CD1c-positive myeloid dendritic cell (primary cell): Measurements from ENCODE around the gene LRRC63.
"Not testable (repeated sequence)": the region's sequence is repeated elsewhere in the genome, so short reads cannot be mapped to it uniquely, and the experiment has no call there.

Experiments
- DNase-seq: peaks from one replicate; pipeline ENCODE4 v3.0.0-alpha.2; 2016; ENCODE audit errors: extremely low spot score

LRRC63 gene, protein sequence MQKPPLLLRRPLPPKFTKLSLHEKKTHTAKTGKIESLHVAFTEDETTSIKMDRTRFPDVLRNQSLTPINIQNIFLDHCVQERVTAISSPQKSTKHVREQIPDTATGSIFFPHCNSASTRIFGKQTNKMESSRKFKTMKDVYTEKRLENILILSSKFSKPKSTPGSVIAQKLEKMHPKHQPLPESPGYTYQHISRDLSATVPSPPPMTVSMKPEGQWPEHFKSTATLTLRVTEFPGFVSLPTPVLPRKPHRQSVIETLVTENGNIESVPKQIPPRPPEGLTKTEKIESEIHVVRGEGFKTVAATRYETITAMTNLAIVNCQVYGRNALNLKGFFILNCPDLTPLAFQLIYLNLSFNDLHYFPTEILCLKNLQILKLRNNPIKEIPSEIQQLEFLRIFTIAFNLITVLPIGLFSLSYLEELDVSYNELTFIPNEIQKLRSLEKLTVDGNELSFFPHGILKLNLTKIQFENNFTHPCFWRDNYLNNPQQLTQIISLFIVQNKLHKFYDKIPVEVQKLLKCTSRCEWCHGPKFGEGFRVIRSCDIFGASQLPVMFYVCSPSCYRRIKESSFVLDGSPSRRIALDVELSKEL

DNA sequence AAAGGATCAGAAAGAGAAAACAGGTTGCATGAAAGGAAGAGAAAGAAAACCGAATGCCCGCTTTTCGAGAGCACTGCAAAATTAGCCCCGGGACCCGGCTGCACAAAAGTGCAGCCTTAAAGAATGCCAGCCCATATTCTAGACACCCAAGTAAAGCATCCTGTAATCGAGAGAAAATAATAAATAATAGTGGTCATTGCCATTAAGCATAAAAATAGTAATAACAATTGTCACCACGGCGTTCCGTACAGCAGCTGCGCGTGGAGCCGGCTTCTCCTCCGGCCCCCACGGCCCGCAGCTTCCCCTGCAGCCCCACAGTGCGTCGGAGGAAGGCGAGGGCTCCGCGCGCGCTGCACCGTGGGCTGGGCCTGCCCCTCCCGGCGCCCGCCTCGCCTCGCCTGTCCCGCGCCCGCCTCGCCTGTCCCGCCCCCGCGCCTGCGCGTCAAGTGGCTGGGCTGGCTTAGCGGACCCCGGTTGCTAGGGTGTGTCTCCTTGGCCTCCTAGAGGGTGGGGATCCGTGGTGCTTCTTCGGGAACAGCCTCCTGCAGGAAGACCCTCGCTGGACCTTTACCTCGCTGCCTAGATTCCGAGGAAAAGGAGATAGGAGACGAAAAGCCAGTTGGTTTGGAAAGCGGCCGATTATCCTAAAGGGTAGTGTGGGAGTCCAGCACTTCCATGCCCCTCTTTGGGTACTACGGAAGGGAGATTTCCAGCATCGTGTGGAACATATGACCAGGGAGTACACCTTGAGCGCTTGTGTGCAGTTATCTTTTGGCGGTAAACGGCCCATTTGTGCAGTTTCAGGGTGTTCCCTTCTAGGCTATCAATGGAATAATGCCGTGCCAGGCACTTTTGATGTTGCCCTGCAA lies at the start of gene LRRC63:
TSS of gene LRRC63 (plus strand) at position 446 of the 869 bp plus-strand sequence. CDS start 1,107 bp downstream, outside the sequence.
- peak; percentile 86 for DNase-seq

DNA sequence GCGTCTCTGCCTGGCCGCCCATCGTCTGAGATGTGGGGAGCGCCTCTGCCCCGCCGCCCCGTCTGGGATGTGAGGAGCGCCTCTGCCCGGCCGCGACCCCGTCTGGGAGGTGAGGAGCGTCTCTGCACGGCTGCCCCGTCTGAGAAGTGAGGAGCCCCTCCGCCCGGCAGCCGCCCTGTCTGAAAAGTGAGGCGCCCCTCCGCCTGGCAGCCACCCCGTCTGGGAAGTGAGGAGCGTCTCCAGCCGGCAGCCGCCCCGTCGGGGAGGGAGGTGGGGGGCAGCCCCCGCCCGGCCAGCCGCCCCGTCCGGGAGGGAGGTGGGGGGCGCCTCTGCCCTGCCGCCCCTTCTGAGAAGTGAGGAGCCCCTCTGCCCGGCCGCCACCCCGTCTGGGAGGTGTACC lies 49.0 kb upstream of the LRRC63 start:
- not testable (repeated sequence) for DNase-seq

DNA sequence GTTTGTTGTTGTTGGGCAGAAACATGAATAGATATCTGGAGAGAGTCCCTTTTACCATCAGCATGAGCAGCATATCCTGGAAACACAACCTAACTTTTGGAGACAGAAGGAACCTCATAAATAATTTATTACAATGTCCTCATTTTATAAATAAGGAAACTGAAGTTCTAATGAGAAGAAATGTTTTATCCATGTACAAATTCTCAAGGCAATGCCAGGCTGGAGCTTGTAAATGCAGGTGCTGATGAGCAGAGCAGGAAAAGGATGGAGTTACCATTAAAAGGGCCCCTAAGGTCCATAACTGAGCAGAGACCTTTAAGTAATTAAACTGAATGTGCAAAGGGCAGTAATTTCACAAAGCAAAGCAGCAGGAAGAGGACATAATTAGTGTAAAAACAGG lies 47.1 kb upstream of the LRRC63 start:
- DNase-seq = no peak

DNA sequence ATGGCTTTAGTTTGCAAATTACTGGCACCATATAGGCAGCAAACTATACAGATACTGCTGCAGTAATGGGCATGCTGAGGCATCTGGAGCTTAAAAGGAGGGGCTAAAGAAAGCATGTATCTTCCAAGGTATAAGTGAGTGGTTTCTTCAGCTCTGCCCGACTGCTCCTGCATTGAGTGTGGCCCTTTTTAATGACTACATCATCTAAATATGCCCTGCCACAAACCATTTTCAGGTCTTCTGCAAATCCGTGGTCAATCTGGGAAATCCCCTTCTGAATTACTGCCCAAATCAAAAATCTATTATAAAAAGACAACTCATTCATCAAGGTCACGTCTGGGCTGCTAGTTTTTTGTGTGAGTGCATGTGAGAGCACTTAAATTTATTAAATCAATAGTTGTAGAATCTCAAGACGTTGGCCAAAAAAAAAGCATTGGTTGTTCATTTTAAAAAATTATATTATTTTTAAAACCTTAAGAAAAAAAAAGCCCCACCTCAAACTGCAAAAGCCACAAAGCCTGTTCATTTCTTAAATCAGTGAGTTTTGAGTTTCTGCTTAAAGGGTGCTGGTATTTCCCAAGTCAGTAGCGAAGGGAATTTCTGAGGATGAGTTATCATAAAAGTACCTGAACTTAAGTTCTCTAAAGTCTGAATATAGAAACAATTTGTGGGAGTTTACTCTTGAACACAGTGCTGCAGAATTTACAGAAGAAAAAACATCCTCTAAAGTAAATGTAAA lies 46.1 kb upstream of the LRRC63 start:
- DNase-seq = peak; percentile 50

DNA sequence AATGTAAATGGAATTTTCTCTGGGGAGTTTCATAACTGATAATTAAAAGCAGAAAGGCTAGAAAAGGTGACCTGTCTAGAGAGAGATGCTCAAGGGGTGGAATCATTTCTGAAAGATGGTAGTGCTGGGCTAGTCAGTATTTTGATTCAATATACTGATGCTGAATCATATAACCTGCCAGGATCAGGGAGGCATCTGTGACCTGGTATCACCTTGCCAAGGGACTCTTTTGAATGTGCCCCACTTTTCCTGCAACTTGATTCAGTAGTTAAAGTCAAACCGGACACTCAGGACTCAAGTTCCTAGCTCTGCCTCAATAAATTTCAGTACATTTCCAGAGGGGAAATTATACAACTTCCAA lies 45.5 kb upstream of the LRRC63 start:
- no peak for DNase-seq

DNA sequence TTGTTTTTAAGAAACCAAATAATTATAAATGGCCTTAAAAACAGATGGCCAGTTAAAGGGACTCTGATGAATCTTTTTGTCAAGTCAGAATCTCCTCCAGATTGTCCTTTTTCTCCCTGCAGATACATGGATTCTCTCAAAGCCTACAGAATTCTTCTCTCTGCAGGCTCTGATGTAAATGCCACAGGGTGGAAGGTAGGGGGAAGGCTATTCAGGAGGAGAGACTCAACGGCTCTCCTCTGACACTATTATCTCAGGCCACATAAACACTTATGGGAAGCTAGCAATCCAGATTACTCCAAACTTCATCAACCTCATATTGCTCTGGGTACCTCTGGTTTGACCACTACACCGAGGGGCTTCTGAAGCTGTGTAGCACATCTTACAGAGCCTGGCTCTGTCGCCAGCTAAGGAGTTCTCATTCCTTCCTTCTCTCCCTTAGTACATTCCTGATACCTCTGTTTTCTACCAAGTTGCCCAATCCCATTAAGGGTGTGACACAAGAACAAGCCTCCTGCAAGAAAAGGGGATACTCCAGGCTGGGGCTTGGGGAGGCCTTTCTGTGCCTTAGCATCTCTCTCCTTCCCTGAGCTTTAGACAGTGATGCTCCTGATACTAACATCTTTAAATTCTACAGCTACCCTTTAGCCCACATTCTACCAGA lies 44.6 kb upstream of the LRRC63 start:
- no peak for DNase-seq

DNA sequence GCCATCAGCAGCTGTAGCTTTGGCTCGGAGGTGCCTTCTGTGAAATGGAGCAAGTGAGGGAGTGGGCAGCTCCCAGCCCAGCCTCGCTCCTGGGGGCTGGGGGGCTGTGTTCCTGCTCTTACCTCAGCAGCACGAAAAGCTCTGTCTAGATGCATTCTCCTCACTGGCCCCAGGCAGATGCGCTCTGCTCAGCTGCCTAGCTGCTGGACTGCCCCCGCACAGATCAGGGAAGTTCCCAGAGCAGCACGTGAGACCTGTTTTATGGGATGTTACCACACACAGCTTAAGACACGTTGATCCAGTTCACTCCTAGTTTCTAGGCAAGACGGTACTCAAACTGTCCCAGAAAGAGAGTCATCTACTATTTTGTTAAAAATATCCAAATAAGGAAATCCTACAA lies 43.4 kb upstream of the LRRC63 start:
- peak; percentile 94 for DNase-seq

DNA sequence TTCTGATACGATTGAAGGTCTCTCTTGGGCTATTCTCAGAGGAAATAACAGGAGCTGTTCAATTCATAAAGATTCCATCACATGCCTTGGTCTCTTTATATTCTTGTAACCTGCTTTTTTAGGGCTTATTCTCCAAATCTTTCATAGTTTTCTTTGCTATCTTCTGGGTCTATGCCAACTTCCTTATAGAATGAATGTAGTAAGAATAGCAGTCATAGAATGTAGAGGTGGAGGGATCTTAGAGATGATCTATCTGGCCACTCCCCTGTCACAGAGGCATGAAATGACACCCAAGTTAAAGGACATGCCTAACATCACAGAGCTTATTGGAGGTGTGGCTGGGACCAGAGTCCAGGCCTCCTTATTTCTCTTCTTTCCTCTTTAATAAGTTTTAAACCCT lies 42.9 kb upstream of the LRRC63 start:
- DNase-seq = peak; percentile 72

DNA sequence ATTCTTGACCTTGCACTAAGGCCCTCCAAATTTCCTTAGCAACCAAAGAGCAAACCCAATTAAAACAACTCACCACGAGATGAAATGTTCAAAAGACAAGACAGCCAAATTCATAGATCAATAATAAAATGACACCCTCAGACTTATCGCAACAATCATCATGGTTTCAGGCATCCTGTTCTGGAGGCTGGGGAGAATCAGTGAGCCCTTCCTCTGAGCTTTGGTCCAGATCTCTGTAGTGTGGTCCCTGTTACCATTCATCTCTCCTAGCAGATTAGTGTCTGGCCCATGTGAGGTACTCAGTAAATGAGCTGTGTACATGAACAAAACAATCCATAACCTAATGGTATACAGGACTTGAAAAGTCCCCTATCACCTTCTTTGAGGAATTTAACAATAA lies 42.0 kb upstream of the LRRC63 start:
- DNase-seq = no peak

DNA sequence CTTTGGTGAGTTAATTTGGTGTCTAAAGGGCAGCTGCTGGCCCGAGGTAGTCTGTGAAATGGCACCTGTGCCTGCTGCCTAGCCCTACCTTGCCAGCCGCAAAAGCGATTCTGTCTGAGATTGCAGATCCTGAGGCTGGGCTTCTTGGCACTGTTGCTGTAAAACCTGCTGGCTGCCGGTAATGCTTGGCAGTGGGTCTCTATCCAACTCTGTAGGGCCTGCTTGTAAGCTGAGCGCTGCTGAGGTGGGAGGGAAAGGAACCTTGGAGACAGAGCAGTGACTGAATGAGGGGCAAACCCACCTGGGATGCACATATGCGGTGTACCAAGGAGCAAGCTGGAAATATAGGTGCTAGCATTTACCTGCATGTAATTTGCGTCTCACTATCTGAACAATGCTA lies 41.5 kb upstream of the LRRC63 start:
- DNase-seq = no peak

DNA sequence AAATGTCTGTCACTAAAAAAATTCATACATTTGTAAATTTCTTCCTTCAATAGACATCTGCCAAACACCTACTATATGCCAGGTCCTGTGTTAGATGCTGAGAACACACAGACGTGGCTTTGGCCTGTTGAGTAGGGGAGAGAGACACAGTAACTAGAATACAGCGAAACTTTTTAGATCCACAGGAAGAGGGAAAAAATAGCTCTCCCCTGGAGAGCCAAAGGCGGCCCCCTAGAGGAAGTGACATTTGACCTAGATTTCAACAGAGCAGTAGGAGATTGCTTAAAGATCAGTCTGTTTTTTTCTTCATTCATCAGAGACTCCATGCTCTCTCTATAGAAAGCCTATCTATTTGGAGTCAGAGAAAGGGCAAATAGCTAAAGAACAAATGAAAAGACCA lies 41.0 kb upstream of the LRRC63 start:
- peak; percentile 60 for DNase-seq

DNA sequence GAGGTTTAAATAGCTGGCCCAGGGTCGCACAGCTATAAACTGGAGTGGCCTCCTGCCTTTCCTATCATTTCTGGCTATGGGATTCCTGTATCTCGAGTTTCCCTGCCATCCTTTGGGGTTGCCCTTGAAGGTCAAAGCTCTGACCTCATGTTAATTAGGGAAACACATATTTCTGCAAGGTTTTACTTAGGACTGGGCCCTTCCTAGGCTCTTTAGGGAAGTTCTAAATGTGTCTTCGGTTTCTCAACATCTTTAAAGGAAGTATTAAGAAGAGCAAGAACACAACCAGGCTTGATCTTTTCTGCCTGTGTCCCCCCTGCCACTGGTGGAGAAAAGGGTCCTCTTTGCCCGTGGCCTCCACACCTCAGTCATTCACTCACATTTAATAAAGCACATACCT lies 40.5 kb upstream of the LRRC63 start:
- DNase-seq = peak; percentile 83

DNA sequence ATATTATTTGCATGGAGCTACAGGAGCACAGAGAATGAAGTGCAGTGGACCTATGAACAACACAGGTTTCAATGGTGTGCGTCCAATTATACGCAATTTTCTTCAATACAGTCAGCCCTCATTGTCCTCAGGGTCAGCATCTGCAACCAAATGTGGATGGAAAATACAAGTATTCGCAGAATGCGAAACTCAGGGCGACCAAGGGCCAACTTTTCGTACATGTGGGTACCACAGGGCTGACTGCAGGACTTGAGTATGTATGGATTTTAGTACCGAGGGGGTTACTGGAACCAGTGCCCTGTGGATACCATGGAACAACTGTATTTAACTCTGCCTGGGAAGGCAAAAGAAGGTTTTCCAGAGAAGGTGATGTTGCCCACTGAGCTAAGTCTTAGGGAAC lies 40.0 kb upstream of the LRRC63 start:
- DNase-seq = no peak

DNA sequence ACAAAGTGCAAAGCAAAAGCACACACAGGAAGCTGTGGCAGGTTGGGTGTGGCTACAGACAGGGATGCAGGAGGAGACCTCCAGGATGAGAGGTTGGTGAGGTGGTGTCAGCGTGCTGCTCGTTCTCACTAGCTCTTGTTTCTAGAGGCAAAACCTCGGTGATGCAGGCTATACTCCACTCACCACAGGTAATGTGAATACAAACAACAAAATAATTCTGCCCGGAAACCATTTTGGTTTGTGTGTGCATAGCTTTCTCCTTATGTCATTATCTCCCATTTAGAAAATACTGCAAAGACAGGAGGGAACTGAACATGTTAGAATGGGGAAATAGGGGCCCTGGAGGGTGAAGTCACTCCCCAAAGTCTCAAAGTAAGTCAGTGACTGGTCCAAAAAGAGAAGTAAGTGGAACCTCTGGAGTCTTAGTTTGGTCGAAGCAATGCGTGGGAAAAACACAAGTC lies 39.2 kb upstream of the LRRC63 start:
- peak; percentile 91 for DNase-seq

DNA sequence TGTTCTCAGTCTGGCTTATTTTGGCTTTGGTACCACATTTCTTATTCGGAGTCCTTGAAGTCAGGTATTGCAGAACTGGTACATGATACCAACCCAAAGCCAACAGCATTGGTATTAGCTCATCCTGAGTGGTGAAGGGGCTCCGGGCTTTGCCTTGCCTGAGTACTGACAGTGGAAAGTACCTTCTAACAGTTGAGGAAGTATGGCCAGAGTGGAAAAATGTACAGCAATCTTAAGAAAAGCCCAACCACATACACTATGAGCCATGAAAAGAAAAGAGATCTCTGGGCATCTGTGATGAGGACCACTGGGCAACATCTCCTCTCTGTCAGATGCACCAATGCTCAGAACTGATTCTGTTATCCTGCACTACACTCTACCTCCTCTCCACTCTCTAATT lies 38.1 kb upstream of the LRRC63 start:
- peak; percentile 85 for DNase-seq

DNA sequence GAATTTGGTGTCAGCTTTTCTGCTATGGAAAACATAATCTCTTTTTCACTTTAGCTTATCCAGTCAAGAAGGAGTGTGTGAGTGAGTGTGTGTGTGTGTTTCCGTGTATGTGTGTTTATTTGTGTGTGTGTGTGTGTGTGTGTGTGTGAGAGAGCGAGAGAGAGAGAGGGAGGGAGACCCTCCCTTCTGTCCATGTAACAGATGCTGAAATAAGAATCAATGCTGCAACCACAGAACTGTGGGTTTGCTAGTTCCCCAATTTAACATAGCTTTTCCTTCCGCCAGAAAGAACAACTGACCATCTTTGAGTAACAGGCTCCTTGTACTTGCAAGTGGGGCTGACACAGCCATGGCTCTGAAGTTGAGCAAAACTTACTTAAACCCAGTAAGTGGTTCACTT lies 35.0 kb upstream of the LRRC63 start:
- peak; percentile 85 for DNase-seq

DNA sequence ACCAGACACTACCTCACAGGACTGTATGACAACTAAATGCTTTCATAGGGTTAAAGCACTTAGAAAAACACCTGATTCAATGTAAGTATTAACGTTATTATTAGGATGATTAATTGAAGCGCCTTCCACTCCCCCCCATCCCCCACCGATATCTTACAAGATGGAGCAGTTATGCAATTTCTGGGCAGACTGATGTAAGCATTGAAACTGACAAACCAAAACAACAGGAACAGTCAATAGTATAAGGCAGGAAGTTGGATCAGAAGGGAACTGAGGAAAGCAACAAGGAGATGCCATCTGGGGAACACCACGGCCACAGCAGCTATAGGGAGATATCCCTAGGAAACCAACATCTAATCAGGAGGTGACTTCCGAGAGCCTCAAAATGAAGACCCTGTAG lies 33.6 kb upstream of the LRRC63 start:
- peak; percentile 74 for DNase-seq

DNA sequence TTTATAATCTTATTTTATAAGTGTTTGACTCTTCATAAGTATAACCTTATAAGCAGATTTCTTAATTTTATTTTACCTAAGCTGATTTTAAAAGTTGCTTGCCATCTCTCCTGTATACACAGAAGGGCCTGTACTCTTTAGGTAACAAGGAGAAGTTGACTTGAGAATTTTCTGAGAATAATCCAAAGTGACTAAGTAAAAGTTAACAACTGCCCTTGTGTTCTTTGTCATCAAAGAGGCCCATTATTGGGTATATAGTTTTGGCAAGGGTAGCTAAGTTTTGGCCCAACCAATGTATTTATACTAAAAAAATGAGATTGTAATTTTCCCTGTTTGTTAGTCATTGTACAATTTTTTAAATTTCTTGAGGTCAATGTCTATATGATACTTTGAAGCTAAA lies 32.9 kb upstream of the LRRC63 start:
- no peak for DNase-seq

DNA sequence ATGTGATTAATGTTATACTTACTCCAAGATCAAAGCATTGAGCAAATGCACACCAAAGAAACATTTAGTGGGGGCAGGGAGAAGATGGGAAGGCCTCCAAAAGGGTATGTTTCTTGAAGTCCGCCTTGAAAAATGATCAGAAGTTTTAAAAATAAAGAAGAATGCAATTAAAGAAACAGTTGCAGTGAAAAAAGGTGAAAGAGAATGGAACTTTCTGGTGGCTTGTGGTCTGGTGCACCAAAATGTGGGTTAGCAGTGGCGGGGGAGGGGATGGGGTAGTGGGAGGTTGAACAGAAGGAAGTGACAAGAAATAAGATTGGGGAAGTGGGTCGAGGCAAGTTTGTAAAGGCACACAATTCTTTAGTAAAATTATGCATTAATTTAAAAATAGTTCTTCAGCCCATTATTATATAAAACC lies 32.2 kb upstream of the LRRC63 start:
- peak; percentile 80 for DNase-seq

DNA sequence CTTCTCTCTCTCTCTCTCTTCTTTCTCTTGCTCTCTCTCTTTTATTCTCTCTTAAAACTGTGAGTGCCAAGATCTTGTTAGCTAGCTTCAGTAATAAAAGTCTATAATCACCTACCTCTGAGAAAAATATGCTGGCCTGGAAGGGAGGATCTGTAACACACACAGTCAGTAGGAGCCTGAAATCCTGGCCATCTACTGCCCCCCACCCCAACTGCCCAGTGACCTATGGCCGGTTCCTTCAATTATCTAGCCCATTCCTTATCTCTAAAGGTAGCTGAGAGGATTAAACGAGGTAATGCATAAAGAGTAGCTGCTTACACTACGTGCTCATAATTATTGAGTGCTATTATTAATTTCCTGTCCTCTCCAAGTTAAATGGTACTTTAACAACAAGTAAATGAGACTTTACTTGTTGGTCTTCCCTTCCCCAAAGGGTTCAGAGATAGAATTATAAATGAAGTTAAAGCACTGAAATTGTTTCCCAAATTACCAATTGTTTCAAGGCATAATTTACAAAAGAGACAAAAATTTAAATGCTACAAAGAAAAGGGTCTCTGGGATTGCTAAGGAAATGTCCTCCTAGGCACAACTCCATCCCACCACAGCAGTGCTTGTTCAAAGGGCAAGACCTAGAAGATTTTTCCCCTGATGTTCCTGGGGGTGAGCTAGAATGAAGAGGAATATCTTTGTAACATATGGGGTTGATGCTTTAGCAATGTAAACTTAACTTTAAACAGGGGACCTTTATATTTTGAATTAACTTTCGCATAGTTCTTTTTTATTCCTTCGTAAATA lies 31.6 kb upstream of the LRRC63 start:
- DNase-seq = no peak
